Measurements from ENCODE around the gene DCAF8L1. TPM values are rescaled to one million over a fixed set of nuclear protein-coding genes. Genes with fewer than 3 reads are reported as not detected.

DCAF8L1 gene
- total RNA-seq, result not detected

DNA sequence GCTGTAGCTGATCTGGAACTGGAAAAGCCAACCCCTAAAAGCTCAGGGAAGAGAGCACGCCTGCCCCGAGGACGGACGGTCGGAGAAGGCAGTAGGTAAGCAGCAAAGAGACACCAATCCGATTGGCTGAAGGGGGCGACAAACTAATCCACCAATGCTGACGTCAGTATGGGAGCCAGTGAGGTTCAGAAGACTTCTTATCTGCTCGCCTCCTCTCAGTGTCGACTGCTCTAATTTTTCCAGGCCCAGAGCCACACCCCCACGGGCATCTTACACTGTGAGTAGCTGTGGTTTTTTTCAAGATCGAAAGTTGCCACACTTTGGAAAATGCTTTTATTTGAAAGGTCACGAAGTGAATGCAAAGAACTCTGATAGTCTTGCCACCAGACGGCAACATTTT lies at the start of gene DCAF8L1:
DCAF8L1 (minus strand) TSS at position 101 of the 400 bp plus-strand sequence. CDS start 115 bp downstream, outside the sequence.
- TF ChIP-seq CTCF (IDR thresholded peaks at IDR 0.05), result no peak
- CTCF ChIA-PET, result no interaction called here

GRCh38 chrX:28022371-28022770 lies 41.1 kb upstream of the DCAF8L1 start:
- no peaks in the 10 kb centered on the region for H3K9me3 Mint-ChIP-seq
- intact Hi-C loops (cut with micrococcal nuclease), result no loop called here
- no peak for DNase-seq
- no peak for ATAC-seq
- H3K4me3 Mint-ChIP-seq, result no peak overlapping the region
- TF ChIP-seq CTCF (IDR thresholded peaks at IDR 0.05), result no peak
- H3K36me3 Mint-ChIP-seq (ENCODE audit: low read depth), result no peaks in the 10 kb centered on the region
- no peaks in the 10 kb centered on the region for H3K27me3 Mint-ChIP-seq
- POLR2A ChIA-PET, result no interaction called here
- H3K4me1 Mint-ChIP-seq (ENCODE audit: low read depth), result no peaks in the 10 kb centered on the region
- CTCF ChIA-PET, result no interaction called here
- H3K27ac Mint-ChIP-seq, result no peak overlapping the region

More for the DNA sequence above, at the start of gene DCAF8L1:
- intact Hi-C loops (cut with micrococcal nuclease), result no loop called here
- Mint-ChIP-seq H3K4me1 (ENCODE audit: low read depth) (no peaks in the 10 kb centered on the region), H3K36me3 (ENCODE audit: low read depth) (no peaks in the 10 kb centered on the region), H3K27me3 (no peaks in the 10 kb centered on the region), H3K4me3 (no peak within 1 kb of the TSS), H3K9me3 (no peaks in the 10 kb centered on the region), H3K27ac (no peak within 1 kb of the TSS)
- ATAC-seq, result no peak
- no peak for DNase-seq
- POLR2A ChIA-PET, result no interaction called here

- ATAC-seq, result no peak
- DNase-seq, result no peak
- intact Hi-C loops (cut with micrococcal nuclease), result no loop called here
- ChIA-PET CTCF (no interaction called here), POLR2A (no interaction called here)
- Mint-ChIP-seq H3K9me3 (no peaks in the 10 kb centered on the region), H3K4me1 (ENCODE audit: low read depth) (no peaks in the 10 kb centered on the region), H3K27me3 (no peaks in the 10 kb centered on the region), H3K36me3 (ENCODE audit: low read depth) (no peaks in the 10 kb centered on the region), H3K27ac (no peak overlapping the region), H3K4me3 (no peak overlapping the region)
- TF ChIP-seq CTCF (IDR thresholded peaks at IDR 0.05), result no peak
Measured at GRCh38 chrX:28016823-28017222, 35.6 kb upstream of the DCAF8L1 start.

- POLR2A ChIA-PET, result no interaction called here
- no peaks in the 10 kb centered on the region for H3K27me3 Mint-ChIP-seq
- no peak overlapping the region for H3K27ac Mint-ChIP-seq
- no peak overlapping the region for H3K4me3 Mint-ChIP-seq
- H3K9me3 Mint-ChIP-seq, result no peaks in the 10 kb centered on the region
- TF ChIP-seq CTCF (IDR thresholded peaks at IDR 0.05), result no peak
- CTCF ChIA-PET, result no interaction called here
- no peaks in the 10 kb centered on the region for H3K36me3 Mint-ChIP-seq (ENCODE audit: low read depth)
- intact Hi-C loops (cut with micrococcal nuclease), result no loop called here
- ATAC-seq, result no peak
- no peak for DNase-seq
- no peaks in the 10 kb centered on the region for H3K4me1 Mint-ChIP-seq (ENCODE audit: low read depth)
Measured at GRCh38 chrX:28015993-28016392, 34.7 kb upstream of the DCAF8L1 start.

DNA sequence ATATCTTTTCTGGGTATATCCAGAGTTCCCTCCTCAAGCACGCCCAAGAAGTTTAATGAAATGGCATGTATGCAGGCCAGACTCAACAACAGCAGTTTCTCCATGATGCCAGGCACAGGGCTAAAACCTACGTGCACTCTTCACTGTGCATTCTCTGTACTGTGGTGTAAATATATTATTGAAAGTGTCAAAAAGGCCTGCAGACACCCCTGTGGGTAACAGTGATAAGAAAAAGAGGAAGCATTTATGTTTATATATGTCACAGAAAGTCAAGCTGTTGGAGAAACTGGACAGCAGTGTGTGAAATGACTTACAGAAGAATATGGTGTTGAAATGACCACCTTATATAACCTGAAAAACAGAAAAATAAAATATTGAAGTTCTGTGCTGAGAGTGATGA lies 29.6 kb upstream of the DCAF8L1 start:
- H3K4me1 Mint-ChIP-seq (ENCODE audit: low read depth), result no peaks in the 10 kb centered on the region
- H3K4me3 Mint-ChIP-seq, result no peak overlapping the region
- POLR2A ChIA-PET, result no interaction called here
- H3K27me3 Mint-ChIP-seq, result no peaks in the 10 kb centered on the region
- no peak for ATAC-seq
- H3K36me3 Mint-ChIP-seq (ENCODE audit: low read depth), result no peaks in the 10 kb centered on the region
- no peak for TF ChIP-seq CTCF (IDR thresholded peaks at IDR 0.05)
- intact Hi-C loops (cut with micrococcal nuclease), result no loop called here
- H3K9me3 Mint-ChIP-seq, result no peaks in the 10 kb centered on the region
- DNase-seq, result no peak
- CTCF ChIA-PET, result no interaction called here
- no peak overlapping the region for H3K27ac Mint-ChIP-seq

Measured in activated CD8-positive, alpha-beta T cell treated with anti-CD3 and anti-CD28 coated beads for 36 hours (primary cell).